ENCODE measurements around the gene KRTAP9-4.
"Not testable (repeated sequence)": the region's sequence is repeated elsewhere in the genome, so short reads cannot be mapped to it uniquely, and the experiment has no call there.

DNA sequence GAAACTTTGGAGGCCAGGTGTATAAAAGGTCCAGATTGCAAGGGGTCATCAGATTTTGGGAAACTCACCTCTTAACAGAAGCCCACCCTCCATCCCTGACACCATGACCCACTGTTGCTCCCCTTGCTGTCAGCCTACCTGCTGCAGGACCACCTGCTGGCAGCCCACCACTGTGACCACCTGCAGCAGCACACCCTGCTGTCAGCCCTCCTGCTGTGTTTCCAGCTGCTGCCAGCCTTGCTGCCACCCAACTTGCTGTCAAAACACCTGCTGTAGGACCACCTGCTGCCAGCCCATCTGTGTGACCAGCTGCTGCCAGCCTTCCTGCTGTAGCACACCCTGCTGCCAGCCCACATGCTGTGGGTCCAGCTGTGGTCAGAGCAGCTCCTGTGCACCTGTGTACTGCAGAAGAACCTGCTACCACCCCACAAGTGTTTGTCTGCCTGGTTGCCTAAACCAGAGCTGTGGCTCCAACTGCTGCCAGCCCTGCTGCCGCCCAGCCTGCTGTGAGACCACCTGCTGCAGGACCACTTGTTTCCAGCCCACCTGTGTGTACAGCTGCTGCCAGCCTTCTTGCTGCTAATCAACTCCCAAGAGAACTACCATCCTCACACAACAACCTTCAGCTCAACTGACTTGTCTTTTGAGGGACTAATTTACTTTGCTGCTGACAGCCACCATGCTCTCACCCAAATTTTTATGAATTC lies 16.9 kb upstream of the KRTAP9-4 start, which contains the start of gene KRTAP9-3:
- TF ChIP-seq CTCF, POLR2A (IDR thresholded peaks at IDR 0.05): not testable (repeated sequence)
